Measurements from ENCODE around the gene ABHD17A.
"Not testable (repeated sequence)": the region's sequence is repeated elsewhere in the genome, so short reads cannot be mapped to it uniquely, and the experiment has no call there.

ABHD17A gene

DNA sequence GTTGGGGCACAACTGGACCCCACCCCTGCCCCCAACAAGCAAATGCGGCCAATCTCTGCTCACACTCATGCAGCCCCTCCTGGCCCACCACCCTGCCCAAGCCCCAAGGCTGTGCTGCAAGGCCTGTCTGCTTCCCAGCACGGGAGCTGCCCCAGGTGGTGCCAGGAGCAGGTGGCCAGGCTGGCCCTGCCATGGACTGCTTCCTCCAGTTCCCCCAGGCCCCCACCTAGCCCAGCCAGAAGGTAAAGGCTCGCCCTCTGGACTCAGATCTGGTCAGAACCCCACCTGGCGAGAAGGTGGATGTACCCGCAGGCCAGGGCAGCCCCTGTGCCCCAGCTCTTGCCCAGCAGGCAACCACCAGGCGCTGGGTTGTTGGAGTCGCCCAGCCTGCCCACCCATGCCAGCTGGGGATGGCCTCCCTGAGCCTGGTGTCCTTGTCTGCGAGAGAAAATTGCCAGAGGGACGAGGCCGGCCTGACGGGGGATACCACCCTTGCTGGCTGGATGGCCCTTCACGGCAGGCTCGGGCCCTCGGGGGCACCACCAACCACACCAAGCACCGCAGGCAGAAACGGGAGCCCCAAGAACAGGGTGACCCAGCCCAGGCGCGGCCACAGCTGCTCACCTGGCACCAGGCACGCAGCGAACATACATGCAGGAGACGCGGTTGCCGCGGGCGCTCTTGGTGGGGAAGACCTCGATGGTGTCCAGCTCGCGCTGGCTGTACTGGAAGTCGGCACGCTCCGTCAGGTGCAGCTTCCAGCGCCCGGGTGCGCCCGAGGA lies 4.5 kb downstream of the ABHD17A start:
- H3K27ac ChIP-seq = no peak overlapping the region
- TF ChIP-seq ZFX (IDR thresholded peaks at IDR 0.05; ENCODE audit: borderline replicate concordance) = no peak
- TF ChIP-seq, protein P1, sequence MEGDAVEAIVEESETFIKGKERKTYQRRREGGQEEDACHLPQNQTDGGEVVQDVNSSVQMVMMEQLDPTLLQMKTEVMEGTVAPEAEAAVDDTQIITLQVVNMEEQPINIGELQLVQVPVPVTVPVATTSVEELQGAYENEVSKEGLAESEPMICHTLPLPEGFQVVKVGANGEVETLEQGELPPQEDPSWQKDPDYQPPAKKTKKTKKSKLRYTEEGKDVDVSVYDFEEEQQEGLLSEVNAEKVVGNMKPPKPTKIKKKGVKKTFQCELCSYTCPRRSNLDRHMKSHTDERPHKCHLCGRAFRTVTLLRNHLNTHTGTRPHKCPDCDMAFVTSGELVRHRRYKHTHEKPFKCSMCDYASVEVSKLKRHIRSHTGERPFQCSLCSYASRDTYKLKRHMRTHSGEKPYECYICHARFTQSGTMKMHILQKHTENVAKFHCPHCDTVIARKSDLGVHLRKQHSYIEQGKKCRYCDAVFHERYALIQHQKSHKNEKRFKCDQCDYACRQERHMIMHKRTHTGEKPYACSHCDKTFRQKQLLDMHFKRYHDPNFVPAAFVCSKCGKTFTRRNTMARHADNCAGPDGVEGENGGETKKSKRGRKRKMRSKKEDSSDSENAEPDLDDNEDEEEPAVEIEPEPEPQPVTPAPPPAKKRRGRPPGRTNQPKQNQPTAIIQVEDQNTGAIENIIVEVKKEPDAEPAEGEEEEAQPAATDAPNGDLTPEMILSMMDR (IDR thresholded peaks at IDR 0.05) = no peak

DNA sequence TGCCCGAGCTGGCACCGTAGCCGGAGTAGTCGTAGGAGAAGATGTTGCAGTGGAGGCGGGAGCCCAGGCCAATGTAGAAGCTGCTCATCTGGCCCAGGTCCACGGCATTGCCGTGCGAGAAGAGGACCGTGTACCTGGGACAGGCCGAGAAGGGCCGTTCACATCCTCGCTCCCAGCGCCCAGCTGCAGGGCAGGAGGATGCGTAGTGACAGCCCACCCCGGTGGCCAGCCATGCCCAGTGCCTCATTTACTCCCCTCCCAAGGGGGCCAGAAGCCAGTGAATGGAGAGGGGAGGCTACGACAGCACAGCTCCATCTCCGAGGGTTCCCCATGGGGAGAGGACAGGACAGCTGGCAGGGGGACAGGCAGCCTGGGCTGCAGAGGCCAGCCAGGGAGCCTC lies 5.3 kb downstream of the ABHD17A start:
- not testable (repeated sequence) for H3K27ac ChIP-seq

DNA sequence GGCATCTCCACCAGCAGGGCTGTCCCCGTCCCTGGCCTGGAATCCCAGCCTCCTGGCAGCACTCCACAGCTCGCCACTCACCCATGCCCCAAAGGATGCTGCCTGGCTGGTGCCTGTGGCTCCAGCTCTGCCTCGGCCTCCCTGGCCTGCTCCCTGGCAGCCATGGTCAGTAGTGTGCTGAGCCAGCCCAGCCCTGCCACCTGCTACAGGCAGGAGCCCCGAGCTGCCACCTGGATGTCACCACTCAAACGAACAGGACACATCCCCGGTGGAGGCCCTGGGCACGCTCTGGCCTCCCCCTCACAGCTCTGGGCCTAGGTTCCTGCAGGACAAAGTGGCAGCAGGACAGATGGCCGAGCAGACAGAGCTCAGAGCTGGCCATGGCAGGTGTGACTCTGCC lies 6.7 kb downstream of the ABHD17A start:
- H3K27ac ChIP-seq = not testable (repeated sequence)

DNA sequence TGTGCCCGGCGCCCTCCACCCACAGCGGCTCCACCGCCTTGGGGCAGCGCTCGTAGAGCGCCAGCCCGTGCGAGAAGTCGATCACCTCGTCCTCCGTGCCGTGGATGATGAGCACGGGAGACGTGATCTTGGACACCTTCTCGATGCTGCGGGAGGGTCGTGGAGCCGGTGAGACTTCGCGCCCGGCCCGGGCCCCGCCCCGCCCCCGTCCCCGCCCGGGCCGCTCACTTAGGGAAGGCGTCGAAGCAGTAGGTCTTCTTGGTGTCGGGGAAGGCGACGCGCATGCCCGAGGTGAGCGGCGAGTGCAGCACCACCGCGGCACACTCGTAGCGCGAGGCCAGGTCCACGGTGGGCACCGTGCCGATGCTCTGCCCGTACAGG lies 8.0 kb downstream of the ABHD17A start:
- H3K27ac ChIP-seq = not testable (repeated sequence)

DNA sequence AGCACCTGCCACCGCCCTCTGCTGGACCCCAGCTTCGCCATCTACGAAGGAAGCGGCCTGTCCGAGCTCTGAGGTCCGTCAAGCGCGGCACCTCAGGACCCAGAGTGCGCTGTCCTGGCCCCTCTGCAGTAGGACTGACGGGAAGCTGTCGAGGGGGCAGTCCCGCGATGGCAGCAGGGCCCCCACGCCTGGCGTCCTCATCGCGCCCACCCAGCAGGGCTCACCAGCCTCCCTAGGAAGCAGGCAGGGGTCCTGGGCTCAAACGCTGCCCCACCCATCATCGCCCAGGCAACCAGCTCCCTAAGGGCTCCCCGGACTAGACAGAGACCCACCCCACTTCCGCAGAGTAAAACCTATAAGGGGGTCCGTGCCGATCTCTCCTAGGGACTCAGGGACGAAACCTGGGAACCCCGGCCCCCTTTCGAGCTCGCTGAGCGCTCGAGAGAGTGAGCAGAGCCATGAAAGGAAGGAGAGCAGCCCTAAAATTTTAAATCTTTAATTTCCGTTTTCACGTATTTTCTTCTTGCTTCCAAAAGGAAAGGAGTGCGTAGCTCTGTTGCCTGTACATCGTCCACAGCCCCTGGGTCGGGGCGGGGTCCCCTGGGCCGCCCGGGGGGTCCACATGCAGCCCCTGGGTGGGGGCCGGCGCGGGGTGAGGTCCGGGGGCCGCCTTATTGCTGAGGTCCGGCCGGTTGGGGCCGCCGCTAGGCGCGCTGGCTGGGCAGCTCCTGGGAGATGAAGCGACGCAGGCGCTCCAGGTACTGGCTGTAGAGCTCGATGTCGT lies 8.6 kb downstream of the ABHD17A start:
- peak overlapping the region; percentile 92 for H3K27ac ChIP-seq

DNA sequence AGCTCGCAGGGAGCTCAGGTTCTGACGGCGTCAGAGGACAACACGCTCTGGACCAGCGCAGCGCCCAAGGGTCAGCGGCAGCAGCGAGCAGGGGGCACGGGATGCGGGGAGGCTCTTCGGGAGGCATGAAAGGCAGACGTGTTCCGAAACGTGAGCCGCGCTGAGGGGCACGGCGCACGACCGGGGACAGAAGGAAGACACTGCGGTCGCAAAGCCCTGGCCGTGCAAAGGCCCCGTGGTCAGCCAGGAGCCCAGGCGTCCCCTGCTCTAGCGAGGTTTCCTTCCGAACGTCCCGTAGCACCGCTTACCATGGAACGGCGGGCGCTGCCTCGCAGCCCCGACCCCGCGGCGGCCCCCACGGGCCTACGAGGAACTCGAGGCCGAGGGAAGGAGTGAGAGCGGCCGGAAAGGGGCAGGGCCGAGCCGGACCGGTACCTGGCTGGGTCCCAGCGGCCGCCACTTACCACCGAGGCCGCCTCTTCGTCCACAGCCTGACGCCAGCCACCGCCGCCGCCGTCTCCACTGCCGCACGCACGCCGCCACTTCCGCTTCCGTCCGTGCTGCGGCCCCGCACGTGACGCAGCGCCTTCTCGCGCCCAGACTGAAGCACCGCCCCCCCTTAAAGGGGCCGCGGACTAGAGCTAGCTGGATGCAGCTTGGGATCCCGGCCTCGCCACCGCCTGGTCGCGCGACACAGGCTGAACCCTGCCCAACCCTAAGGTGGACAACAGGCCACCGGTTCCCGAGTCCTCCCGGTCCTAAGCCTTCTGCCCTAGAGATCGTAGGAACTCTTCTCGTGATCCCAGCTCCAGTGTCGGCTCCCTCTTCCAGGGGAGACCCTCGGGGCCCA lies 9.4 kb downstream of the ABHD17A start:
- TF ChIP-seq ZFX (IDR thresholded peaks at IDR 0.05; ENCODE audit: borderline replicate concordance) = no peak
- TF ChIP-seq, protein P1 (IDR thresholded peaks at IDR 0.05) = peak; percentile 24; the same call in 1 of the 2 replicates
- H3K27ac ChIP-seq = peak overlapping the region; percentile 92

DNA sequence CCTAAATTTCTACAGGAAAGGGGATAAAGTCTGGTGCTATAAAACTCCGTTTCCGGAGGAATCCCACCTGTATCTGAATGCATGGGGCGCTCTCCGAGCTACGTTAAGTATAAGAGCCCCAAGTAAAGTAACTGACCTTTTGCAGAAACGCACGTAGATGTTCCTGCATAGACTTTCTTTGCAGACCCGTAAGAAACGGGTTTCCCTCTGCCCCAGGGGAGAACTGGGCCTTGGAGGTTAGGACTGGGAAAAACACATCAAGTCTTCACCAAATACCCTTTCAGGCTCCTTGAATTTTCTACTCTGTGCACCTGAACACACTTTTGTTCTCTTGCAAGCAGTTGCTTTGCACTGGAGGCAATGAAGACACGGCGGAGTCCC lies 10.0 kb downstream of the ABHD17A start:
- H3K27ac ChIP-seq = peak overlapping the region; percentile 92

DNA sequence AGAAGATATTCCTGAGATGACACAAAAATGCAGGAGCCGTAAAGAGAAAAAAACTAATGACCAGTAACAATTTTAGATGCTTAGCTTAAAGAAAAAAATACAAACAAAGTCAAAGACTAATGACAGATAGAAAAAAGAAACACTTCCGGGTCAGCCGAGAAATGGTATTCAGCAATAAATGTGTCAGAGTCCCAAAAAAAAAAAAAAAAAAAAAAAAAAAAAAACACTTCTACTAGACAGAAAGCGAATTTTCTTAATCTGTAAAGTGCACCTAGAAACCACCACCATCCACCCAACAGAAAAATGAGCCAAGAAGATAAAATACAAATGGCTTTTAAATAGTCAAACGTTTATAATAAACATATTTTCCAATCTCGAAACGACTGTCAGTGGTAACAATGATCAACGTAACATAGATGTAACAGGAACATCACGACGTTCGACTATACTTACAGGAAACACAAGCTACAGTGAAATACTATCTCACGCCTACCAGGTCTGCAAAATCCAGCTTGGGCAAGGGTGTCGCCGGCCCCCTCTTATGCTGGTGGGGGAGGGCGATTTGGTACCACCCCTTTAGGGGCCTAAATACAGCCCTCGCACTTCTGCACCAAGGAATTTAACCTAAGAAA lies 10.6 kb downstream of the ABHD17A start:
- peak overlapping the region; percentile 92 for H3K27ac ChIP-seq
- TF ChIP-seq, protein P1 (IDR thresholded peaks at IDR 0.05) = no peak
- no peak for TF ChIP-seq ZFX (IDR thresholded peaks at IDR 0.05; ENCODE audit: borderline replicate concordance)

DNA sequence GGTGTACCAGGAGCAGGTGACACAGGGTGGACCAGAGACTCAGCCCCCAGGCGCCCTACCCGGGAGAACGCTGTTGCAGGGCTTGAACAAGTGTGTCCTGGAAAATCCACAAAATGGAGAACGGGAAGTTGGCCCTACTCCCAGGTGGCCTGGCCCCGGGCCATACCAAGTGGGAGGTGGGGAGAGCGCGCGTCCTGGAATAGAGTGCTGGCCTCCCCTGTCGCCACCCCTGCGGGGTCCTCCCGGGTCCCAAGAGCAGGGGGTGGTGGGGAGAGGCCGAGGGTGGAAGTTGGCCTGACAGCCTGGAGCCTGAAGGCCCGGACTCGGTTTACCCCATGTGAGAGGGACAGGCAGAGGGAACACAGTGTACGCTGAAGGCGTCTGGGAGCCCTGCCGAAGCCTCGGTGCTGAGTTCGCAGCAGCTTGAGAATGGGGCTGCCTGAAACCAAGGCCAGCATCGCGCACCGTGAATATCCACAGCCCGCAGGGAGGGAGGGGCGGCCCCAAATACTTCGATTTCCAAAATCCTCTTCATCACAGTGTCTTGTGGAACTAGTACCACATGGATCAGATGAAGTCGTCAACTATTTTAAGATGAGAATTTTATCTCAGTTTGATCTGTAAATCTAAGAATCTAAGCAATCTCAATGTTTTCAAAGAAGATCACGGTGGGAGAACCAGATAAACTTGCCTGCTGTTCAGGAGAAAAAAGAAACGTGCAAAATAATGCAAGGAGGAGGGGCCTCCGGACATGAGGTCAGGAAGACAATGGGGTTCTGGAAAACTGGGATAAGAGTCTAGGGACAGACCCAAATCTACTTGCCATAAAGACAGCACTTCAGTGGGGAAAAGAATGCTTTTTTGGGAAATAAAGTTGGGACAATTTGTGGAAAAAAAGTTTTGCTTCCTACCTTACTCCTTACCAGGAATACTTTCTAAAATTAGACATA lies 11.5 kb downstream of the ABHD17A start:
- TF ChIP-seq, protein P1 (IDR thresholded peaks at IDR 0.05) = no peak
- peak overlapping the region; percentile 92 for H3K27ac ChIP-seq

Measured in 22Rv1 (cell line).